H9 (cell line): Measurements from ENCODE around the gene RADIL. TPM values are rescaled to one million over a fixed set of nuclear protein-coding genes. Genes with fewer than 3 reads are reported as not detected.
A peak's percentile ranks its signal among the peaks of the same experiment; 100 is the strongest.

ENCODE experiments used
- DNase-seq: peaks from one replicate; pipeline ENCODE4 v3.0.0-alpha.2; 2017
- H2AFZ ChIP-seq: one replicate; pipeline ENCODE4 v1.6.1; 2013; ENCODE audit warnings: mild to moderate bottlenecking, low read length, control low read depth, moderate library complexity
- H2AK5ac ChIP-seq: 2 replicates; pipeline ENCODE4 v1.6.1; 2013; ENCODE audit warnings: low read length, control low read depth, mixed read lengths; ENCODE audit not compliant: insufficient read length
- H2BK120ac ChIP-seq: one replicate; pipeline ENCODE4 v1.6.1; 2013; ENCODE audit warnings: low read depth, mild to moderate bottlenecking, low read length, control low read depth, inconsistent platforms; ENCODE audit not compliant: poor library complexity, severe bottlenecking
- H2BK12ac ChIP-seq: 2 replicates; pipeline ENCODE4 v1.6.1; 2013; ENCODE audit warnings: low read length, control low read depth, mixed read lengths, low read depth; ENCODE audit not compliant: insufficient read length
- H2BK15ac ChIP-seq: 2 replicates; pipeline ENCODE4 v1.6.1; 2013; ENCODE audit warnings: low read depth, low read length, control low read depth
- H2BK20ac ChIP-seq: one replicate; pipeline ENCODE4 v1.6.1; 2013; ENCODE audit warnings: low read depth, mild to moderate bottlenecking, low read length, control low read depth, inconsistent platforms; ENCODE audit not compliant: poor library complexity, severe bottlenecking
- H2BK5ac ChIP-seq: 2 replicates; pipeline ENCODE4 v1.6.1; 2013; ENCODE audit warnings: low read length, control low read depth, mixed read lengths; ENCODE audit not compliant: insufficient read length
- H3K14ac ChIP-seq: 2 replicates; pipeline ENCODE4 v1.6.1; 2013; ENCODE audit warnings: low read length, control low read depth; ENCODE audit not compliant: insufficient read depth
- H3K18ac ChIP-seq: 2 replicates; pipeline ENCODE4 v1.6.1; 2013; ENCODE audit warnings: low read depth, mild to moderate bottlenecking, mixed read lengths, low read length, control low read depth; ENCODE audit not compliant: insufficient read length
- H3K23ac ChIP-seq: 2 replicates; pipeline ENCODE4 v1.6.1; 2013; ENCODE audit warnings: low read length, control low read depth, mixed read lengths, low read depth; ENCODE audit not compliant: insufficient read length
- H3K23me2 ChIP-seq: 2 replicates; pipeline ENCODE4 v1.6.1; 2013; ENCODE audit warnings: low read depth, mild to moderate bottlenecking, mixed read lengths, low read length, control low read depth; ENCODE audit not compliant: insufficient read length, poor library complexity, severe bottlenecking
- H3K27ac ChIP-seq: 2 replicates; pipeline ENCODE4 v1.5.1; 2013; ENCODE audit warnings: low read length, control low read depth, mixed read lengths, low read depth; ENCODE audit not compliant: insufficient read length
- H3K27me3 ChIP-seq: 2 replicates; pipeline ENCODE4 v1.6.1; 2013; ENCODE audit warnings: low read length, control low read depth, inconsistent platforms; ENCODE audit not compliant: insufficient read depth
- H3K4ac ChIP-seq: 2 replicates; pipeline ENCODE4 v1.6.1; 2013; ENCODE audit warnings: low read depth, mild to moderate bottlenecking, control low read depth, inconsistent platforms, low read length, moderate library complexity
- H3K4me1 ChIP-seq: 2 replicates; pipeline ENCODE4 v1.6.1; 2013; ENCODE audit warnings: low read length, control low read depth, inconsistent platforms; ENCODE audit not compliant: insufficient read depth
- H3K4me2 ChIP-seq: 2 replicates; pipeline ENCODE4 v1.6.1; 2013; ENCODE audit warnings: low read length, control low read depth, mixed read lengths; ENCODE audit not compliant: insufficient read length, insufficient read depth
- H3K56ac ChIP-seq: 2 replicates; pipeline ENCODE4 v1.6.1; 2013; ENCODE audit warnings: low read depth, mild to moderate bottlenecking, mixed read lengths, low read length, control low read depth; ENCODE audit not compliant: insufficient read length
- H3K79me1 ChIP-seq: 2 replicates; pipeline ENCODE4 v1.6.1; 2013; ENCODE audit warnings: low read depth, mild to moderate bottlenecking, moderate library complexity, low read length, control low read depth, inconsistent platforms; ENCODE audit not compliant: insufficient read depth, poor library complexity, severe bottlenecking
- H3K79me2 ChIP-seq: 2 replicates; pipeline ENCODE4 v1.6.1; 2013; ENCODE audit warnings: low read length, control low read depth, inconsistent platforms; ENCODE audit not compliant: insufficient read depth
- H3K9ac ChIP-seq: 2 replicates; pipeline ENCODE4 v1.6.1; 2013; ENCODE audit warnings: low read length, control low read depth, mixed read lengths; ENCODE audit not compliant: insufficient read length; ENCODE audit errors: extremely low read depth
- H3K9me3 ChIP-seq: one replicate; pipeline ENCODE4 v1.6.1; 2013; ENCODE audit warnings: low read depth, low read length, inconsistent platforms; ENCODE audit not compliant: control insufficient read depth
- H3T11ph ChIP-seq: one replicate; pipeline ENCODE4 v1.6.1; 2013; ENCODE audit warnings: mild to moderate bottlenecking, low read length, control low read depth, inconsistent platforms
- H4K20me1 ChIP-seq: one replicate; pipeline ENCODE4 v1.6.1; 2013; ENCODE audit not compliant: control insufficient read depth, insufficient read length, insufficient read depth
- H4K5ac ChIP-seq: 2 replicates; pipeline ENCODE4 v1.6.1; 2013; ENCODE audit warnings: low read depth, mild to moderate bottlenecking, mixed read lengths, low read length, control low read depth; ENCODE audit not compliant: insufficient read length
- H4K8ac ChIP-seq: replicated peaks from 2 replicates; pipeline ENCODE4 v1.6.1; 2013; ENCODE audit warnings: low read length, control low read depth, mixed read lengths, low read depth; ENCODE audit not compliant: insufficient read length
- H4K91ac ChIP-seq: 2 replicates; pipeline ENCODE4 v1.6.1; 2013; ENCODE audit warnings: low read depth, mild to moderate bottlenecking, moderate library complexity, mixed read lengths, low read length, control low read depth; ENCODE audit not compliant: insufficient read length
- H3K27ac Mint-ChIP-seq, 3 experiments: 2 replicates in 2 of 3; 3 replicates in 1 of 3; pipeline ENCODE4 v1.8.0; 2020 to 2021; ENCODE audit warnings: mixed read lengths in 3 of 3, mild to moderate bottlenecking in 1 of 3, moderate library complexity in 1 of 3
- H3K27me3 Mint-ChIP-seq: 2 replicates; pipeline ENCODE4 v1.8.0; 2021; ENCODE audit warnings: low read depth, mild to moderate bottlenecking, moderate library complexity, mixed read lengths
- H3K36me3 Mint-ChIP-seq, 3 experiments: 2 replicates in 2 of 3; 3 replicates in 1 of 3; pipeline ENCODE4 v1.8.0; 2020 to 2021; ENCODE audit warnings: low read depth in 3 of 3, mixed read lengths in 3 of 3; ENCODE audit not compliant: insufficient read depth in 1 of 3
- H3K4me1 Mint-ChIP-seq, 2 experiments: 2 replicates each; pipeline ENCODE4 v1.8.0; 2020; ENCODE audit warnings: mixed read lengths in 2 of 2
- H3K4me3 Mint-ChIP-seq, 2 experiments: 2 replicates in 1 of 2; 3 replicates in 1 of 2; pipeline ENCODE4 v1.8.0; 2020 to 2021; ENCODE audit warnings: mild to moderate bottlenecking in 2 of 2, mixed read lengths in 2 of 2, moderate library complexity in 1 of 2
- H3K9me3 Mint-ChIP-seq, 2 experiments: 2 replicates in 1 of 2; 3 replicates in 1 of 2; pipeline ENCODE4 v1.8.0; 2020; ENCODE audit warnings: mild to moderate bottlenecking in 2 of 2, mixed read lengths in 2 of 2, moderate library complexity in 1 of 2
- CTCF ChIP-seq: fragments of 200-600 bp; sonication (generic); conservative IDR thresholded peaks from 3 replicates; pipeline ENCODE4 v1.8.0; 2021; ENCODE audit warnings: antibody characterized with exemption, mild to moderate bottlenecking
- WGBS: extraction: QIAGEN DNeasy Blood & Tissue Kit; methylation state at CpG from one replicate; pipeline ENCODE4 v1.1.7; 2013; ENCODE audit warnings: missing lambda C conversion rate, low lambda C conversion rate, mixed read lengths; ENCODE audit not compliant: insufficient read length; ENCODE audit errors: extremely low coverage; 5-methylcytosine and 5-hydroxymethylcytosine counted together
- total RNA-seq: library from RNA; stranded (reverse); gene quantifications from 2 replicates; pipeline ENCODE4 v1.2.1, GENCODE V29; 2021

The RADIL gene
- total RNA-seq, 1 experiment from 2014 or later, result 4.7 TPM

- no peak for DNase-seq
Observed at GRCh38 chr7:4764402-4765007, 119.0 kb downstream of the RADIL start.

More at GRCh38 chr7:4764402-4765007, 119.0 kb downstream of the RADIL start:
- H3K36me3 Mint-ChIP-seq, result peaks cover 9 to 11% (median 10%) of the 10 kb centered on the region in 3 experiments; a peak in 6 of 7 replicates
- H3K4me3 Mint-ChIP-seq, result no peak overlapping the region
- no peak overlapping the region for H3K4ac ChIP-seq
- no peak overlapping the region for H4K5ac ChIP-seq
- H3K79me1 ChIP-seq, result no peaks in the 10 kb centered on the region
- no peak overlapping the region for H2BK12ac ChIP-seq
- no peaks in the 10 kb centered on the region for H3K9me3 Mint-ChIP-seq
- no peak overlapping the region for H4K91ac ChIP-seq
- H3K27me3 ChIP-seq, result no peaks in the 10 kb centered on the region
- no peaks in the 10 kb centered on the region for H3K4me1 ChIP-seq
- no peak overlapping the region for H4K8ac ChIP-seq
- H2BK15ac ChIP-seq, result no peak overlapping the region
- no peak overlapping the region for H3K56ac ChIP-seq
- no peaks in the 10 kb centered on the region for H3K9me3 ChIP-seq
- H3K18ac ChIP-seq, result no peak overlapping the region
- no CpG with 5 or more reads among the region's 35 CpGs for WGBS
- no peaks in the 10 kb centered on the region for H3K27me3 Mint-ChIP-seq
- no peak overlapping the region for H3T11ph ChIP-seq
- no peak overlapping the region for H2BK5ac ChIP-seq
- no peak overlapping the region; the same call in 1 of the 2 replicates for H3K14ac ChIP-seq
- no peak overlapping the region for H2BK20ac ChIP-seq
- peak overlapping the region in 1 of 3 experiments; percentile 77; a peak in 1 of 7 replicates for H3K27ac Mint-ChIP-seq
- H3K23ac ChIP-seq, result no peak overlapping the region
- no peak overlapping the region for H2AFZ ChIP-seq
- no peak overlapping the region for H2BK120ac ChIP-seq
- H3K27ac ChIP-seq, result no peak overlapping the region
- no peaks in the 10 kb centered on the region for H3K4me1 Mint-ChIP-seq
- H3K4me2 ChIP-seq, result no peak overlapping the region
- H2AK5ac ChIP-seq, result no peak overlapping the region
- H3K23me2 ChIP-seq, result no peaks in the 10 kb centered on the region
- H3K79me2 ChIP-seq, result no peaks in the 10 kb centered on the region
- H4K20me1 ChIP-seq, result no peaks in the 10 kb centered on the region
- H3K9ac ChIP-seq, result no peak overlapping the region
- TF ChIP-seq CTCF, result no peak
